ENCODE measurements around the gene STRN. TPM values are rescaled to one million over a fixed set of nuclear protein-coding genes. Genes with fewer than 3 reads are reported as not detected.
A peak's percentile ranks its signal among the peaks of the same experiment; 100 is the strongest.
"Not testable (repeated sequence)": the region's sequence is repeated elsewhere in the genome, so short reads cannot be mapped to it uniquely, and the experiment has no call there.

The STRN gene
- total and polyA plus RNA-seq, 2 of the 13 experiments (the other 11 are each of a cell fraction or from before 2014, with no cell fraction given), result 10.4 to 19.3 TPM

GRCh38 chr2:36824683-36825082, 141.7 kb downstream of the STRN start:
- intact Hi-C loops (cut with micrococcal nuclease; ENCODE audit: unreplicated experiment), result loop anchor here (5.0 kb wide), 1 partner anchor 93 kb away; no protein-coding TSS in a partner anchor
- H4K20me1 ChIP-seq (ENCODE audit: insufficient read depth, low read length); ATAC-seq; H3K79me2 ChIP-seq (ENCODE audit: insufficient read depth, low read length); H3K4me2 ChIP-seq (ENCODE audit: low read depth, low read length); in situ Hi-C loops (cut with HindIII; ENCODE audit: extremely low pct_ligation_motif_present, low pct_unique_long_range_greater_than_20kb); H3K9me3 ChIP-seq (ENCODE audit: low read length); H3K9ac ChIP-seq (ENCODE audit: insufficient read depth, low read depth, low read length); POLR2A ChIA-PET; BruUV-seq (replicated peaks); CTCF ChIA-PET (ENCODE audit: low intra/inter-chr PET ratio, low total read pairs); FAIRE-seq; DNase-seq (ENCODE audit: low spot score); H3K36me3 ChIP-seq (replicated peaks in 1 of 2; ENCODE audit: control insufficient read depth in 1 of 2, insufficient read depth in 2 of 2, low read length in 2 of 2); H3K27ac ChIP-seq (ENCODE audit: extremely low read length, insufficient read depth, low read length); H2AFZ ChIP-seq (ENCODE audit: low read length); H3K27me3 ChIP-seq (ENCODE audit: control insufficient read depth in 1 of 2, insufficient read depth in 2 of 2, low read length in 2 of 2); H3K4me3 ChIP-seq (replicated peaks in 1 of 3; ENCODE audit: insufficient read depth in 1 of 3, low read depth in 2 of 3, low read length in 3 of 3): not testable (repeated sequence)
- H3K4me1 ChIP-seq (ENCODE audit: insufficient read depth, low read length), result peaks cover 26% of the 10 kb centered on the region
- TF ChIP-seq ZNF121 (CRISPR knock-in tag; IDR thresholded peaks at IDR 0.05), result peak; percentile 60
- WGBS (ENCODE audit: low lambda C conversion rate), result 43% methylated on average over 2 of the region's 2 CpGs

DNA sequence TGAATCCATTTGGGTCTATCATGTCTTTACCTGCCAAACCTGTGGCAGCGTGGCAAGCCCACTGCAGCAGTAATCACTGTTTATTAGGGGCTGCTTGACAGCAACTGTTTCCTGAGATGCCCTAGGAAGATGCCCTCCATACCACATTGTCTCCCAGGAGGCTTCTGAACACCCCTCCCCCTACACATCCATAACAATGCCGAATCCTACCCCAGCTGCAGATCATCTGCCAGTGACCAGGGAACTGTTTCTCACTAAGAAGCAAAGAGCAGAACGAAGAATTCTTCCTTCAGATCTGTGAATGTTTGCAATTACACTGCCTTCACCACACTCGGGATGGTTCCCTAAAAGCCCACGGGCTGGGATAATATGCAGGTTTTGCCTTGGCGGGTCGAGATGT, 142.1 kb downstream of the STRN start:
- Histone ChIP-seq H3K27me3 (ENCODE audit: control insufficient read depth in 1 of 2, insufficient read depth in 2 of 2, low read length in 2 of 2) (peaks cover 0 to 3% of the 10 kb centered on the region in 2 experiments; a peak in 1 of 5 replicates), H3K79me2 (ENCODE audit: insufficient read depth, low read length) (no peaks in the 10 kb centered on the region), H2AFZ (ENCODE audit: low read length) (no peak overlapping the region), H3K9ac (ENCODE audit: insufficient read depth, low read depth, low read length) (no peak overlapping the region), H3K36me3 (replicated peaks in 1 of 2; ENCODE audit: control insufficient read depth in 1 of 2, insufficient read depth in 2 of 2, low read length in 2 of 2) (no peaks in the 10 kb centered on the region), H3K4me1 (ENCODE audit: insufficient read depth, low read length) (peaks cover 31% of the 10 kb centered on the region), H3K9me3 (ENCODE audit: low read length) (no peaks in the 10 kb centered on the region), H3K27ac (ENCODE audit: extremely low read length, insufficient read depth, low read length) (no peak overlapping the region), H3K4me3 (replicated peaks in 1 of 3; ENCODE audit: insufficient read depth in 1 of 3, low read depth in 2 of 3, low read length in 3 of 3) (no peak overlapping the region), H4K20me1 (ENCODE audit: insufficient read depth, low read length) (no peaks in the 10 kb centered on the region), H3K4me2 (ENCODE audit: low read depth, low read length) (no peak overlapping the region)
- ChIA-PET CTCF (ENCODE audit: low intra/inter-chr PET ratio, low total read pairs) (no interaction called here), POLR2A (no interaction called here)
- no TSS peak for BruUV-seq (replicated peaks)
- intact Hi-C loops (cut with micrococcal nuclease; ENCODE audit: unreplicated experiment) (loop anchor here (5.0 kb wide), 1 partner anchor 93 kb away; no protein-coding TSS in a partner anchor), in situ Hi-C loops (cut with HindIII; ENCODE audit: extremely low pct_ligation_motif_present, low pct_unique_long_range_greater_than_20kb) (no loop called here)
- TF ChIP-seq ZBTB42 (CRISPR knock-in tag; IDR thresholded peaks at IDR 0.05) (no peak), ZBTB21 (CRISPR knock-in tag; IDR thresholded peaks at IDR 0.05) (no peak), IRX3 (CRISPR knock-in tag; IDR thresholded peaks at IDR 0.05; ENCODE audit: borderline replicate concordance, low read depth) (no peak), CHD4 (IDR thresholded peaks at IDR 0.05; ENCODE audit: borderline replicate concordance, low read length) (no peak), ZNF343 (CRISPR knock-in tag; IDR thresholded peaks at IDR 0.05) (no peak), SMYD3 (CRISPR knock-in tag; IDR thresholded peaks at IDR 0.05) (no peak), ZNF484 (CRISPR knock-in tag; IDR thresholded peaks at IDR 0.05; ENCODE audit: borderline replicate concordance, low read depth) (no peak), KAT2B (IDR thresholded peaks at IDR 0.05; ENCODE audit: borderline replicate concordance, low read depth, low read length) (no peak), SRSF9 (IDR thresholded peaks at IDR 0.05; ENCODE audit: borderline replicate concordance, insufficient read depth, low read depth, low read length, poor library complexity, severe bottlenecking) (no peak), MLLT10 (CRISPR knock-in tag; IDR thresholded peaks at IDR 0.05) (no peak), RAD21 (CRISPR knock-in tag; IDR thresholded peaks at IDR 0.05) (no peak), NBN (conservative IDR thresholded peaks at IDR 0.05) (no peak), U2AF1 (optimal IDR thresholded peaks at IDR 0.05; ENCODE audit: low read depth, low read length) (no peak), IKZF1 (IDR thresholded peaks at IDR 0.05) (no peak), ISX (CRISPR knock-in tag; conservative IDR thresholded peaks at IDR 0.05) (no peak)
- TF ChIP-seq, protein P1, sequence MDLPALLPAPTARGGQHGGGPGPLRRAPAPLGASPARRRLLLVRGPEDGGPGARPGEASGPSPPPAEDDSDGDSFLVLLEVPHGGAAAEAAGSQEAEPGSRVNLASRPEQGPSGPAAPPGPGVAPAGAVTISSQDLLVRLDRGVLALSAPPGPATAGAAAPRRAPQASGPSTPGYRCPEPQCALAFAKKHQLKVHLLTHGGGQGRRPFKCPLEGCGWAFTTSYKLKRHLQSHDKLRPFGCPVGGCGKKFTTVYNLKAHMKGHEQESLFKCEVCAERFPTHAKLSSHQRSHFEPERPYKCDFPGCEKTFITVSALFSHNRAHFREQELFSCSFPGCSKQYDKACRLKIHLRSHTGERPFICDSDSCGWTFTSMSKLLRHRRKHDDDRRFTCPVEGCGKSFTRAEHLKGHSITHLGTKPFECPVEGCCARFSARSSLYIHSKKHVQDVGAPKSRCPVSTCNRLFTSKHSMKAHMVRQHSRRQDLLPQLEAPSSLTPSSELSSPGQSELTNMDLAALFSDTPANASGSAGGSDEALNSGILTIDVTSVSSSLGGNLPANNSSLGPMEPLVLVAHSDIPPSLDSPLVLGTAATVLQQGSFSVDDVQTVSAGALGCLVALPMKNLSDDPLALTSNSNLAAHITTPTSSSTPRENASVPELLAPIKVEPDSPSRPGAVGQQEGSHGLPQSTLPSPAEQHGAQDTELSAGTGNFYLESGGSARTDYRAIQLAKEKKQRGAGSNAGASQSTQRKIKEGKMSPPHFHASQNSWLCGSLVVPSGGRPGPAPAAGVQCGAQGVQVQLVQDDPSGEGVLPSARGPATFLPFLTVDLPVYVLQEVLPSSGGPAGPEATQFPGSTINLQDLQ (CRISPR knock-in tag; IDR thresholded peaks at IDR 0.05), result no peak
- TF ChIP-seq, protein P2, sequence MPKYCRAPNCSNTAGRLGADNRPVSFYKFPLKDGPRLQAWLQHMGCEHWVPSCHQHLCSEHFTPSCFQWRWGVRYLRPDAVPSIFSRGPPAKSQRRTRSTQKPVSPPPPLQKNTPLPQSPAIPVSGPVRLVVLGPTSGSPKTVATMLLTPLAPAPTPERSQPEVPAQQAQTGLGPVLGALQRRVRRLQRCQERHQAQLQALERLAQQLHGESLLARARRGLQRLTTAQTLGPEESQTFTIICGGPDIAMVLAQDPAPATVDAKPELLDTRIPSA (CRISPR knock-in tag; IDR thresholded peaks at IDR 0.05; ENCODE audit: borderline replicate concordance), result no peak
- WGBS (ENCODE audit: low lambda C conversion rate), result 45% methylated on average over 7 of the region's 7 CpGs
- FAIRE-seq (no peak), DNase-seq (ENCODE audit: low spot score) (no peak), ATAC-seq (no peak)
